BJ (cell line): ENCODE results near the gene RNF144B. TPM values are rescaled to one million over a fixed set of nuclear protein-coding genes. Genes with fewer than 3 reads are reported as not detected.

Experiments used
- CTCF ChIA-PET: fragments of 350-600 bp; formaldehyde crosslinking; extraction: SDS; loops from one replicate; lab custom pipeline; 2021; ENCODE audit warnings: antibody characterized with exemption, inconsistent platforms; lab: Yijun Ruan, JAX
- POLR2A ChIA-PET: fragments of 300-600 bp; sonication (Branson Sonifier 250); formaldehyde crosslinking; extraction: SDS; loops from one replicate; lab custom pipeline; 2021; ENCODE audit warnings: antibody characterized with exemption; lab: Charles Lee
- DNase-seq: peaks from one replicate; pipeline ENCODE4 v3.0.0-alpha.2; 2011; ENCODE audit warnings: low read depth
- H3K27me3 ChIP-seq: 2 replicates; pipeline ENCODE4 v1.6.0; 2011; ENCODE audit warnings: low read length; ENCODE audit not compliant: control insufficient read depth, insufficient read depth
- H3K36me3 ChIP-seq: 2 replicates; pipeline ENCODE4 v1.5.1; 2011; ENCODE audit warnings: low read length; ENCODE audit not compliant: control insufficient read depth, insufficient read depth
- H3K4me3 ChIP-seq: 2 replicates; pipeline ENCODE4 v1.5.1; 2011; ENCODE audit warnings: low read depth, mild to moderate bottlenecking, control low read depth, low read length
- CTCF ChIP-seq: IDR thresholded peaks from 2 replicates; pipeline ENCODE4 v1.5.1; 2011; ENCODE audit warnings: low read depth, mild to moderate bottlenecking, control low read depth, inconsistent platforms, low read length, moderate library complexity; ENCODE audit not compliant: insufficient read depth
- polyA plus RNA-seq: library from polyadenylated mRNA; depleted of rRNA; stranded (reverse); fragments of >200 nt; gene quantifications from 2 replicates; pipeline ENCODE4 v1.2.3, GENCODE V29; 2011

Gene RNF144B
- polyA plus RNA-seq, 1 experiment: 1.4 TPM

- no peaks in the 10 kb centered on the region for H3K27me3 ChIP-seq
- no peak overlapping the region for H3K4me3 ChIP-seq
- no peak for DNase-seq
- POLR2A ChIA-PET: no interaction called here
- no peaks in the 10 kb centered on the region for H3K36me3 ChIP-seq
- no peak for TF ChIP-seq CTCF
- CTCF ChIA-PET: interaction anchor here (1.3 kb wide), 1 partner anchor 87 kb away, joined by 5 read pairs; no protein-coding TSS in a partner anchor
Observed at GRCh38 chr6:18416341-18416679, 29.2 kb downstream of the RNF144B start.

GRCh38 chr6:18420328-18420727 lies 33.2 kb downstream of the RNF144B start:
- TF ChIP-seq CTCF: no peak
- POLR2A ChIA-PET: no interaction called here
- CTCF ChIA-PET: interaction anchor here (0.6 kb wide), 1 partner anchor 202 kb away, joined by 4 read pairs; no protein-coding TSS in a partner anchor

GRCh38 chr6:18422136-18422535 lies 35.0 kb downstream of the RNF144B start:
- DNase-seq: no peak
- ChIA-PET POLR2A (no interaction called here), CTCF (interaction anchor here (1.1 kb wide), 1 partner anchor 15 kb away, joined by 3 read pairs; no protein-coding TSS in a partner anchor)
- Histone ChIP-seq H3K4me3 (no peak overlapping the region), H3K27me3 (no peaks in the 10 kb centered on the region), H3K36me3 (no peaks in the 10 kb centered on the region)
- no peak for TF ChIP-seq CTCF

More at GRCh38 chr6:18420328-18420727, 33.2 kb downstream of the RNF144B start:
- Histone ChIP-seq H3K4me3 (no peak overlapping the region), H3K27me3 (no peaks in the 10 kb centered on the region), H3K36me3 (no peaks in the 10 kb centered on the region)
- DNase-seq: no peak

GRCh38 chr6:18423426-18423825 lies 36.3 kb downstream of the RNF144B start:
- CTCF ChIA-PET: interaction anchor here (0.6 to 1.2 kb wide), 3 partner anchors 8 to 98 kb away, joined by 3 read pairs; no protein-coding TSS in a partner anchor
- H3K36me3 ChIP-seq: no peaks in the 10 kb centered on the region
- no peak for TF ChIP-seq CTCF
- DNase-seq: no peak
- no peak overlapping the region for H3K4me3 ChIP-seq
- POLR2A ChIA-PET: no interaction called here
- H3K27me3 ChIP-seq: no peaks in the 10 kb centered on the region

GRCh38 chr6:18424201-18424600 lies 37.1 kb downstream of the RNF144B start:
- POLR2A ChIA-PET: no interaction called here
- no peak for TF ChIP-seq CTCF
- CTCF ChIA-PET: no interaction called here
- H3K4me3 ChIP-seq: no peak overlapping the region
- H3K36me3 ChIP-seq: no peaks in the 10 kb centered on the region
- no peaks in the 10 kb centered on the region for H3K27me3 ChIP-seq
- DNase-seq: no peak
